HG02938 (cell line): ENCODE measurements around the gene CACNA2D3.

Experiments
- ATAC-seq: cut with Tn5 transposase; IDR thresholded peaks from one replicate; pipeline ENCODE4 v1.9.1; 2021; ENCODE audit warnings: mild to moderate bottlenecking, moderate library complexity; ENCODE audit not compliant: unreplicated experiment

The CACNA2D3 gene

GRCh38 chr3:54550221-54550977, 428.0 kb downstream of the CACNA2D3 start:
- ATAC-seq = no peak

GRCh38 chr3:54556630-54557029, 434.3 kb downstream of the CACNA2D3 start:
- ATAC-seq = no peak

GRCh38 chr3:54557538-54558428, 435.4 kb downstream of the CACNA2D3 start:
- no peak for ATAC-seq

- ATAC-seq = no peak
Measured at GRCh38 chr3:54563501-54564200, 441.3 kb downstream of the CACNA2D3 start.

GRCh38 chr3:54564374-54564925, 442.1 kb downstream of the CACNA2D3 start:
- ATAC-seq = no peak

- ATAC-seq = no peak
Measured at GRCh38 chr3:54565956-54566355, 443.6 kb downstream of the CACNA2D3 start.

- no peak for ATAC-seq
Measured at GRCh38 chr3:54567949-54568348, 445.6 kb downstream of the CACNA2D3 start.

GRCh38 chr3:54570008-54570407, 447.7 kb downstream of the CACNA2D3 start:
- ATAC-seq = no peak

- ATAC-seq = no peak
Measured at GRCh38 chr3:54572197-54572895, 450.0 kb downstream of the CACNA2D3 start.

- no peak for ATAC-seq
Measured at GRCh38 chr3:54573858-54574257, 451.5 kb downstream of the CACNA2D3 start.

- no peak for ATAC-seq
Measured at GRCh38 chr3:54574906-54575617, 452.7 kb downstream of the CACNA2D3 start.

GRCh38 chr3:54575618-54575960, 453.2 kb downstream of the CACNA2D3 start:
- no peak for ATAC-seq

GRCh38 chr3:54577313-54577712, 455.0 kb downstream of the CACNA2D3 start:
- no peak for ATAC-seq

GRCh38 chr3:54578417-54578816, 456.1 kb downstream of the CACNA2D3 start:
- no peak for ATAC-seq

- ATAC-seq = no peak
Measured at GRCh38 chr3:54580453-54580852, 458.1 kb downstream of the CACNA2D3 start.

- no peak for ATAC-seq
Measured at GRCh38 chr3:54582424-54582823, 460.1 kb downstream of the CACNA2D3 start.

- no peak for ATAC-seq
Measured at GRCh38 chr3:54591157-54591556, 468.8 kb downstream of the CACNA2D3 start.

- ATAC-seq = no peak
Measured at GRCh38 chr3:54593653-54594052, 471.3 kb downstream of the CACNA2D3 start.

GRCh38 chr3:54596087-54596486, 473.7 kb downstream of the CACNA2D3 start:
- ATAC-seq = no peak

GRCh38 chr3:54599716-54600115, 477.4 kb downstream of the CACNA2D3 start:
- no peak for ATAC-seq
